Stromal cell of bone marrow (primary cell): ENCODE data around the gene TTYH3.
A peak's percentile ranks its signal among the peaks of the same experiment; 100 is the strongest.
"Not testable (repeated sequence)": the region's sequence is repeated elsewhere in the genome, so short reads cannot be mapped to it uniquely, and the experiment has no call there.

Source experiments
- DNase-seq: peaks from one replicate; pipeline ENCODE4 v3.0.0-alpha.2; 2012; ENCODE audit warnings: low read depth

Gene TTYH3

DNA sequence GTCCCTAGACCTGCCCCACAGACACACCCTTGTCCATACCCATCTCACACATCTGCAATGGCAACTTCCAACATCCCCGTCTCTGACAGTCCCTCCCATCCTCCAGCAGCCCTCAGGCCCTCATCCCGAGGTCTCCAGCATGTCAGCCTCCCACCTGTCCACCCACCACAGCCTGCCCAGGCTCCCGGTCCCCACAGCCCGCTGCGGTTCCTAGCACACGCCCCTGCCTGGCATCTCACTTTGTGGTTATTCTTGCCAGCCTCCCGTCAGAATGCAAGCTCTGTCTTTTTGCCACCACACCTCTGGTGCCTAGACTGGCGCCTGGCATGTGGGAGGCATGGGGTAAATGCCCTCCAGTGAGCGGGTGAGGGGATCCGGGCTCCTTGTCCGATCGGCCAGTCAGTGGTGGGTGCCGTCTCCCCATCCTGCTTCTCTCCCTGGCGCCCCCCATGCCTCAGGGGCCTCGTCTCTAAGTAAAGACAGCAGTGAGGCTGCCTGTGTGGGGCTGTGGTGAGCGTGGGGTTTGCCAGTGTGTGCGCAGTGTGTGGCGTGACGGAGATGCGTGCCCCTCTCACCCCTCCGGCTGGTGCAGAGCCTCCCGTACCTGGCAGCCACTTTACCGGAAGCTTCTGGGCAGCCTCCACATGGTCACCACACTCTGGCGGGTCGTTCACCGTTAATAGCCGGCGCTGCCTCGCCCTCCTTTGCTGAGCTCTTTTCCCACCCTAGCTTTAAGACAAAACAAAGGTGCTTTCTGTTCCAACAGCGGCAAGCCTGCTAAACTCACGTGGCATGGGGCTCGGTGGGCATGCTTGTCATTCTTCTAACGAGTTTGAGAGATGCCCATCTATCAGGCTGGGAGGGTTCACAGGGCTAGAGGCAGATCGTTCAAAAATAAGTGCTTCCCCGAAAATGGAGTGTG, 28.5 kb upstream of the TTYH3 start:
- no peak for DNase-seq

GRCh38 chr7:2604608-2605174, 27.1 kb upstream of the TTYH3 start:
- DNase-seq: no peak

DNA sequence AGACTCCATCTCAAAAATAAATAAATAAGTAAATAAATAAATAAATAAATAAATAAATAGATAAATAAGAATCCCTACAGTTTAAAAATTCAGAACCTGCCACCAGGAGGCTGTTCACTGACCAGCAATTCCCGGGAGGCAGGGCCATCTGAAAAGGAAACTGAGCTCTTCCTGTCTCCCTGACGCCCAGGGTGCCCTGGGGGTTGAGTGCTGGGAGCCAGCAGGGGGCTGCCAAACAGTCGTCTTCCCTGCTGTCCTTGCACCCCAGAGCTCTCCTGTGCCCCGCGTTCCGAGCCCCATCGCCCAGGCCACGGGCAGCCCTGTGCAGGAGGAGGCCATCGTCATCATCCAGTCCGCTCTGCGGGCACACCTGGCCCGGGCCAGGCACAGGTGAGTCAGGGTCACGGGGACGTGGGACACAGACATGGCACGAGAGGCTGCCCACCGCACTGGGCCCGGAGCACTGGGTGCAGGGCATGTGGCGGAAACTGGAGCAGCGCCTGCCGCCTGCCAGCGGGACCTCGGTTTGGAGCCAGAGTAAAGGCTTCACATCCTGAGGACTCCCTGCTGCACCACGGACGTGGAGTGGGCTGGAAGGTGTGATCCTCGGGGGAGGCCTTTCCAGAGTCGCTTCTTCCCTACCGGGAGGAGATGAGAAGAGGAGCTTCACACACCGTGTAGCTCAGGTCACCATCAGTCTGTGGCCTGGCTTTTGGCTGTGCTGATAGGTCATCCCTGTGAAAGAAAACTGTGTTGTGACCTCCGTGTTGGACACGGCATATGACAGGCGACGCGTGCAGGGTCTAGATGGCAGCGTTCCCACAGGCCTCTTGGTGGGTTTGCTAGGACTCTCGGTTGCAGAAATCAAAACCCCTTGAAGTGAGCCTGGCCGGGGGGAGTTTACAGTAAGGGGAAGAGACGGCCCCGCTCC, 25.9 kb upstream of the TTYH3 start:
- no peak for DNase-seq

DNA sequence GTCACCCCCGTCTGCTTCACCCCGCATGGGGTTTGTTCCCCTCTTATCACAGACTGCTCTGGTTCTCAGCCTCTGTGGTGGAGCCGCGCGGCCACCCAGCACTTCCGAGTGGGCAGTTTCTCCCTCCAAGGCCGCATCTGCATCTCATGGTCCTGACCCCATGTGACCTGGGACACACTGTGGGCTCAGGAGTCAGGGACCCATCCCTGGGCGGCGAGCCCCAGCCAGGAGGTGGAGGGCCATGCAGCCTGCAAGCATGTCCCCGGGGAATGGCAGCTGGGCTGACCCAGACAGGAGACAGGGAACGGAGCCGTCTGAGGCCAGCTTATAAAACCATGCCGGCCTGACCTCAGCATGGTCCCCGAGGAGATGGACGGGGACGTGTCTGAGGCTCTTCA, 25.2 kb upstream of the TTYH3 start:
- DNase-seq: no peak

DNA sequence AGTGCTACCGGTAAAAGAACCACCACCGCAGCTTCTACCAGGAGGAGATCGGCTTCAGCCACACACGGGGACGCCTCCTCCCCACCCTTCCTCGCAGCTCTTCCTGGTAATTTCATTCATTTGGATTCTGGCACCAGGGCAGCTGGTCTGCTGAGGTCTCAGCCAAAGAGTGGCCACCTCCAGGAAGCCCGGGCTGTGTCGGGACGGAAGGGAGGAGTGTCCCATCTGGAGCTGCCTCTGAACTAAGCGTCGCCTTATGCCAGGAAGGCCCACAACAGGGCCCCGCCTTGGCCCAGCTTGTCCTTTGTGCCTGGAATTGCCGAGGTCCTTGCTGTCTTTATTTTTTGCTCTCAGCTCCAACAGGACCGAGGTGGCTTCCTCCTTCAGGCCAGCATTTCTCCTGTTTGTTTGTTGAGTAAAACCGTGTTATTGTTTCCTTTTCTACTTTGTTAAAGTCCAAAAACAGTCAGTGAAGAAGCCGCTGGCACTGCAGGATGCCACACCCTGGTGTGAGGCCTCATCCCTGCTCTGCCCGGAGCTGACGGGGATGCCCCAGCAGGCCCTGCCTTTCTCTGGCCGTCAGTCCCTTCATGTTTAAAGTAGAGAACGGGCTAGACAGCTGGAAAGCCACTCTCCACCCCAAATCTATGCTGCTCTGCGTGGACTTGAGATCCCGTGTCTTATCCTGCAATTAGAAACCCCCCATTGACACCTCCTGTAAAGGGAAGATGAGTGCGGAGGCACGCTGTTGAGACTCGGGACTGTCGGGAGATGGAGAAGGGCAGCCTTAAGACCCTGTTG, 24.5 kb upstream of the TTYH3 start:
- DNase-seq: no peak

DNA sequence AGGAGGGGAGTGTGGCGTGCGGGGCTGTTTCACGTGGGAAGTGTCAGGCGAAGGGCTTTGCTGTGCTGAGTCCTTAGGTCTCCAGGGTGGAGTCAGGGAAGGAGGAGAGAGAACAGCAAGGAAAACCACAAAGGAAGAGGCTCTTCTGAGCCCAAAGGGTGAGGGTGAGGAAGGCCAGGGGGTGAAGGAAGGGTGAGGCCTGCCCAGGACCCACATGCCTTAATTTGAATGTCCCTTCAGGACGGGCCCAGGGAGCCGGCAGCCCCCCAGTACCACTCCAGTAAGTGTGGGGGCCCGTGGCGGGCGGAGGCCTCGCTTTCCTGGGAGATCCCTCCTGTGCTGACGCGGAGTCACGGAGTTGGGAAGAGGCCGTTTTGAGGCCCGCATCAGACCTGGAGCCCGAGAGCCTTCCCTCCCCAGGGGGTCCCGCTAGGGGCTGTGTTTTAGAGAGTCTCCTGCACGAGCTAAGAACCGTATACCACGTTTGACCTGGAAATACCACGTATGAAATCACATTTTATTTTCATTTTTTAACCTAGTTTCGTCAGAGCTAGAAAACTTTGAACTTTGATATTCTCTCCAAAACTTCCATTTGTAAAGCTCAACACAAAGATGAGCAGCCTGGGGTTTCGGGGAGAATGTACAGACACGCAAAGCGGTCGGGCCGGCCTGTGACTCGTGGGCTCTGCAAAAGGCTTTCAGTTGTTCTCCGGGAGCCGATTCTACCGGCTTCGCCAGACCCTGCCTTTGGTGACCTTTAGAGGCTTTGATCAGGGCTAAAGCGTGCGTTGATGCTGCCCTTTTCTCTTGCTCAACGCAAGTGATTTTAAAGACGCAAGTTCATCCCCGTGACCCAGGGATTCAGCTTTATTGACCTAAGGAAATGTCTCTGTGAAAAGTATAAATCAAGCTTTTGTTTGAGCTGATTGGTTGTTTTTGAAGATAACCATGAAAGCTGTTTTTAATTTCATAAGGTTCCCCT, 23.6 kb upstream of the TTYH3 start:
- DNase-seq: no peak

GRCh38 chr7:2608921-2609411, 22.8 kb upstream of the TTYH3 start:
- peak; percentile 6 for DNase-seq

DNA sequence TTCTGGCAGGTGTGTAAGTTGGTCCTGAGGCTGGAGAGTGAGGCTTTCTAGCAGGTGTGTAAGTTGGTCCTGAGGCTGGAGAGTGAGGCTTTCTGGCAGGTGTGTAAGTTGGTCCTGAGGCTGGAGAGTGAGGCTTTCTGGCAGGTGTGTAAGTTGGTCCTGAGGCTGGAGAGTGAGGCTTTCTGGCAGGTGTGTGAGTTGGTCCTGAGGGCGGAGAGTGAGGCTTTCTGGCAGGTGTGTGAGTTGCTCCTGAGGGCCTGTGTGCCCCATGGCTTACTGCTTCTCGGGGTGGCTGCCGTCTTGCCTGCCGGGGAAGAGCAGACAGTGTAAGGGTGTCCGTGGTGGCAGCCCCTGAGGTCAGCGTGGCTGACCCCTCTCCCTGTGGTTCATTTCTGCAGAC, 22.1 kb upstream of the TTYH3 start:
- DNase-seq: not testable (repeated sequence)

DNA sequence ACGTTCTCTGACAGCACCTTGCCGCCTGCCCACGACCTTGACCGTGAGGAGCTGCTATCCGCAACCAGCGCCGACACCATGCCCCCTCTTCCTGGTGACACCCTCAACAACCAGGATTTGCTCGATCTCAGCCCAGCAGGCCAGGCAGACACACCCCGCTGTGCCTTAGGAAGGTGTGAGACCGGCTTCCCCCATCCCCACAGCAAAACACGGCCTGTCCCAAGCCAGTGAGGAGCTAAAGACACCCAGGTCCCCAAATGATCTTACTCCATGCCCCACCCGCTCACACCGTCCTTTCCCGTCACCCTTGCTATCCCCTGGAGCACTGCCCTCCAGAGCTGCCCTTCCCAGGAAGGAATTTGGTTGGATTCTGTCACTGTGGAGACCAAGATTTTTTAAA, 21.3 kb upstream of the TTYH3 start:
- DNase-seq: no peak

- no peak for DNase-seq
Observed at GRCh38 chr7:2610898-2611297, 20.9 kb upstream of the TTYH3 start.

GRCh38 chr7:2611401-2611800, 20.4 kb upstream of the TTYH3 start:
- no peak for DNase-seq

GRCh38 chr7:2611922-2612321, 19.9 kb upstream of the TTYH3 start:
- no peak for DNase-seq

- no peak for DNase-seq
Observed at GRCh38 chr7:2612445-2613097, 19.2 kb upstream of the TTYH3 start.

DNA sequence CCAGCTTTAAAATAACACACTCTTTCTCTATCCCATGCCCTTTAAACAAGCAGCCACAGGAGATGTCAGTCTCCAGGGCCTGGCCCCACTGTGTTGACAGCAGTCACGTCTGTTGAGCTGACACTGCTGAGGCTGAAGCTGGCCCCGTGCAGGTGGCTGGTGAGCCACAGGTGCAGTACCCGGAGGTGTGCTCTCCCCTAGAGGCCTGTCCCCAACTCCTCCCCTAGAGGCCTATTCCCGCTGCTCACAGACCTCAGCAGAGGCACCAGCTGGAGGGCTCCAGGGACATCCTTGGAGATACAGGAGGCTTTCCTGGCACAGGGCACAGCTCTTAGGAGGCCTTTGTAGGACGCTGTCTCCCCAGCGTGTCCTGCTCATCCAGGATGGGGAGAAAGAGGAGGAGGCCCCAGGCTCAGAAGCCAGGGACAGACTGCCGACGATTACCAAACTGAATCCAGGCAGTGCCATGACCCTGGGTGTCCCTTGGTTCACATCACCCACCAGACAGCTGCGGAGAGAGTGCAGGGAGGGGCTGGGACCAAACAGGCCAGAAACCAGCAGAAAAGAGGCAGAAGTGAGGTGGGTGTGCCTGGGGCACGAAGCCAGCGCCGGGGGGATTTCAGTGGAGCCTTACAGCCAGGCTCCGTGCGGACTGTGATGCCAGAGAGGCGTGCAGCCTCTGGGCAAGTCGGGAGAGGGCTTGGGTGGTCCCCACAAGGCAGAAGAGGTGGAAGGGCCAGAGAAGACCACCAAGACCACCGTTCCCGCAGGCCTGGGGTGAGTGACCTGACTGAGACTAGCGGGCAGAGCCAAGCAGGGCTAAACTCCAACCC, 18.5 kb upstream of the TTYH3 start:
- no peak for DNase-seq

- peak; percentile 21 for DNase-seq
Observed at GRCh38 chr7:2613931-2614600, 17.7 kb upstream of the TTYH3 start.

DNA sequence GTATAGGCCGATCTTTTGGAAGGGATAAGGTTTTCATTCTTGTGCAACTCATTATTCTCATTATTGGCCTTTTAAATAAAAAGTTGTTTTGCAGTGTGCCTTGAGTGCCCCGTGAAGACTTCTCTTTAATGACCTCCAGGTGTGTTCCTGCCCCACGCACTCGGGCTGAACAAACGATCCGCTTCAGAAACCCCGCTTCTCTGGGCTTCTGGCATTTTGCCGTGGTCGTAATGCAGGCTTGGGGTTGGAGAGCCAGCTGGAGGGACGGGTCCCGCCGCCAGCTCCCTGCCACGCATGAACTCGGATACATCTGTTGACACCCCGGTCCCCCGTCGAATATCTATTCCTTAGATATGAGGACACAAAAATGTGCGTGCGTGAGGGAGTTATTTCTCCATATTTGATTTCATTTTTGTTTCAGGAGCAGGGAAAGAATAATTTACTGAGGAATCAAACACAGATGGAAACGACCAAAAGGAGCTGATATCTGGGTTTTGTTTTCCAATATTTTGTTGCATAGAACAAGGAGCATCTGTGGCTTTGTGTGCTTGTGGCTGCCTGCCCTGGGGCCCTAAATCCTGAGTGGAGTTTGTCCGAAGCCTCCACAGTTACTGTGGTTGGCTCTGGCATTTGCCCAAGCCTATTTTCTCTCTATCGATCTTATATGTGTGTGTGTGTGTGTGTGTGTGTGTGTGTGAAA, 17.0 kb upstream of the TTYH3 start:
- no peak for DNase-seq
